Effector memory CD4-positive, alpha-beta T cell (primary cell): ENCODE results near the gene ZNF777.
A peak's percentile ranks its signal among the peaks of the same experiment; 100 is the strongest.

Source experiments
- DNase-seq, 3 donors: peaks; one replicate each; pipeline ENCODE4 v3.0.0-alpha.2; 2020
- H3K27ac ChIP-seq: 2 replicates; pipeline ENCODE4 v1.7.0; 2013; ENCODE audit warnings: mild to moderate bottlenecking, low read length, moderate library complexity; ENCODE audit not compliant: insufficient read depth, poor library complexity, severe bottlenecking
- H3K27me3 ChIP-seq: replicated peaks from 2 replicates; pipeline ENCODE4 v1.7.0; 2013; ENCODE audit warnings: mild to moderate bottlenecking, low read length; ENCODE audit not compliant: insufficient read depth, control insufficient read depth, poor library complexity, severe bottlenecking
- H3K36me3 ChIP-seq: 2 replicates; pipeline ENCODE4 v1.7.0; 2013; ENCODE audit warnings: mild to moderate bottlenecking, low read length, moderate library complexity; ENCODE audit not compliant: control insufficient read depth, insufficient read depth
- H3K4me1 ChIP-seq: 2 replicates; pipeline ENCODE4 v1.7.0; 2013; ENCODE audit warnings: low read length, mild to moderate bottlenecking; ENCODE audit not compliant: control insufficient read depth, insufficient read depth, poor library complexity, severe bottlenecking
- H3K4me3 ChIP-seq: 2 replicates; pipeline ENCODE4 v1.7.0; 2013; ENCODE audit warnings: low read length, low read depth, mild to moderate bottlenecking; ENCODE audit not compliant: insufficient read depth, poor library complexity, severe bottlenecking
- H3K9me3 ChIP-seq: 2 replicates; pipeline ENCODE4 v1.7.0; 2013; ENCODE audit warnings: mild to moderate bottlenecking, low read length, moderate library complexity; ENCODE audit not compliant: control insufficient read depth

The ZNF777 gene

GRCh38 chr7:149433124-149433523 is 27.7 kb downstream of the ZNF777 start:
- Histone ChIP-seq H3K4me1 (no peaks in the 10 kb centered on the region), H3K27ac (no peak overlapping the region), H3K36me3 (peaks cover 43% of the 10 kb centered on the region), H3K27me3 (no peaks in the 10 kb centered on the region), H3K9me3 (no peaks in the 10 kb centered on the region), H3K4me3 (no peak overlapping the region)
- DNase-seq = no peak

GRCh38 chr7:149432121-149432691 is 28.7 kb downstream of the ZNF777 start:
- no peaks in the 10 kb centered on the region for H3K27me3 ChIP-seq
- H3K27ac ChIP-seq = no peak overlapping the region
- H3K4me1 ChIP-seq = no peaks in the 10 kb centered on the region
- no peak for DNase-seq
- no peak overlapping the region for H3K4me3 ChIP-seq
- H3K9me3 ChIP-seq = no peaks in the 10 kb centered on the region
- peaks cover 43% of the 10 kb centered on the region for H3K36me3 ChIP-seq

GRCh38 chr7:149431486-149432120 is 29.3 kb downstream of the ZNF777 start:
- Histone ChIP-seq H3K9me3 (no peaks in the 10 kb centered on the region), H3K27me3 (no peaks in the 10 kb centered on the region), H3K4me3 (no peak overlapping the region), H3K27ac (no peak overlapping the region), H3K36me3 (peaks cover 41% of the 10 kb centered on the region), H3K4me1 (no peaks in the 10 kb centered on the region)
- no peak for DNase-seq

GRCh38 chr7:149430192-149430591 is 30.7 kb downstream of the ZNF777 start:
- Histone ChIP-seq H3K27ac (no peak overlapping the region), H3K4me1 (no peaks in the 10 kb centered on the region), H3K27me3 (no peaks in the 10 kb centered on the region), H3K36me3 (peaks cover 30% of the 10 kb centered on the region), H3K9me3 (no peaks in the 10 kb centered on the region), H3K4me3 (no peak overlapping the region)
- DNase-seq = no peak

- no peaks in the 10 kb centered on the region for H3K27me3 ChIP-seq
- no peaks in the 10 kb centered on the region for H3K9me3 ChIP-seq
- DNase-seq = no peak
- no peaks in the 10 kb centered on the region for H3K4me1 ChIP-seq
- H3K27ac ChIP-seq = no peak overlapping the region
- H3K4me3 ChIP-seq = no peak overlapping the region
- H3K36me3 ChIP-seq = peaks cover 12% of the 10 kb centered on the region
Measured at GRCh38 chr7:149427893-149428292, 33.0 kb downstream of the ZNF777 start.

GRCh38 chr7:149427096-149427680 is 33.7 kb downstream of the ZNF777 start:
- DNase-seq = no peak
- no peak overlapping the region for H3K27ac ChIP-seq
- H3K4me3 ChIP-seq = no peak overlapping the region
- peaks cover 5% of the 10 kb centered on the region for H3K36me3 ChIP-seq
- H3K9me3 ChIP-seq = no peaks in the 10 kb centered on the region
- H3K4me1 ChIP-seq = no peaks in the 10 kb centered on the region
- no peaks in the 10 kb centered on the region for H3K27me3 ChIP-seq

- peaks cover 5% of the 10 kb centered on the region for H3K4me1 ChIP-seq
- no peak overlapping the region for H3K4me3 ChIP-seq
- no peak for DNase-seq
- H3K27me3 ChIP-seq = no peaks in the 10 kb centered on the region
- no peak overlapping the region for H3K27ac ChIP-seq
- no peaks in the 10 kb centered on the region for H3K36me3 ChIP-seq
- no peaks in the 10 kb centered on the region for H3K9me3 ChIP-seq
Measured at GRCh38 chr7:149423449-149424110, 37.3 kb downstream of the ZNF777 start.

GRCh38 chr7:149422914-149423301 is 38.0 kb downstream of the ZNF777 start:
- H3K27ac ChIP-seq = peak overlapping the region; percentile 55

GRCh38 chr7:149422162-149422913 is 38.5 kb downstream of the ZNF777 start:
- Histone ChIP-seq H3K36me3 (no peaks in the 10 kb centered on the region), H3K4me1 (peaks cover 5% of the 10 kb centered on the region), H3K27me3 (no peaks in the 10 kb centered on the region), H3K9me3 (no peaks in the 10 kb centered on the region), H3K4me3 (peak overlapping the region; percentile 55), H3K27ac (peak overlapping the region; percentile 55)
- DNase-seq = peak; percentile 52 to 58 (median 57)

More at GRCh38 chr7:149422914-149423301, 38.0 kb downstream of the ZNF777 start:
- no peaks in the 10 kb centered on the region for H3K36me3 ChIP-seq
- peak overlapping the region; percentile 55 for H3K4me3 ChIP-seq
- peaks cover 5% of the 10 kb centered on the region for H3K4me1 ChIP-seq
- no peaks in the 10 kb centered on the region for H3K27me3 ChIP-seq
- no peaks in the 10 kb centered on the region for H3K9me3 ChIP-seq
- no peak for DNase-seq
